ENCODE results near the gene DNMT3B.
"Not testable (repeated sequence)": the region's sequence is repeated elsewhere in the genome, so short reads cannot be mapped to it uniquely, and the experiment has no call there.

GRCh38 chr20:32729334-32729733 is 32.9 kb upstream of the DNMT3B start:
- not testable (repeated sequence) for TF ChIP-seq POLR2A, CTCF, EP300, POLR2AphosphoS5 (IDR thresholded peaks at IDR 0.05)

Data from gastroesophageal sphincter (tissue), 3 donors.